HG02970 (cell line): ENCODE results near the gene LAMP1.
"Not testable (repeated sequence)": the region's sequence is repeated elsewhere in the genome, so short reads cannot be mapped to it uniquely, and the experiment has no call there.

Experiments
- ATAC-seq: cut with Tn5 transposase; IDR thresholded peaks from one replicate; pipeline ENCODE4 v1.9.1; 2021; ENCODE audit warnings: mild to moderate bottlenecking, moderate library complexity, moderate number of reproducible peaks; ENCODE audit not compliant: unreplicated experiment, low FRiP score

The LAMP1 gene

DNA sequence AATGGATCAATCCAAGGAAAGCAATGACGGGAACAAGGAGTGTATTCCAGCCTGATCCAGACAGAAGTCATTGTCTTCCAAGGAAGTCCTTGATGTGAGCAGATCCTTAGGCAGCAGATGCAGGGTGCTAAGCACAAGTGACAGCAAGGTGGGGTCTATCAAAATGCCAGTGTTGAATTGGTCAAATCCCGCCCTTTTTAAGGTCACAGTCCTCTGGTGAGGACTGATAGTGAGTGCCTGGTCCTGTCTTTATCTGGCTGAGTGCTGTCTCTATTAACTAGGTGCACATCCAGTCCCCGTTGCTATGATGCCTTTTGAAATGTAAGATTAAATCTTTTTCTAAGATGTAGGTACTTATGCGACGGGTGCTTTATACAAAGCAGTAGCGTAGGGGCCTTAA, 1.3 kb upstream of the LAMP1 start:
- no peak for ATAC-seq

DNA sequence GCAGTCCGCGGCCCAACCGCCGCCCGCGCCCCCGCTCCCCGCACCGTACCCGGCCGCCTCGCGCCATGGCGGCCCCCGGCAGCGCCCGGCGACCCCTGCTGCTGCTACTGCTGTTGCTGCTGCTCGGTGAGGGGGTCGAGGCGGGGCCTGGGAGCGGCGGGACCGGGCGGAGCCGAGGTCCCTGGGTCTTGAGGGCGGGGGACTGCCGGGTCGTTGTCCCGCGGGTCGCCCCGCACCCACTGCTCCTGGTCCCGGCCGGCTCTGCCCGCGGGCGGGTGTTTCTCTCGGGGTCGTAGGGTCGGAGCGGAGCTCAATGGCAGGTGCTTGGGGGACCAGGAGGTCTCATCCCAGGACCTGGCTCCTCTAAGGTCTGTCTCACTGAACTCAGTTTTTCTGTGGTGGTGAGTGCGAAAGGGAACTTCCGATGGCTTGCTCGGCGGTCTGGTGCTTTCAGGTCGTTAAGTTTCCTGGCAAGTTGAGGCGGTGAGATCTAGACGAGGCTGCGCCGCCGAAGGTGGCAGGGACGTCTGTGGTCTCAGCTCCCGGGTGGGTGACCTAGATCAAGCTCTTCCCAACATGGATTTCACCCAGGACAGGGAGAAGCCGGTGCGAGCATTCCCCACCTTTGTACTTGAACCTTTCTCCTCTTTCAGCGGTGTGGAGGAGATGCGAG, 467 bp downstream of the LAMP1 start:
- peak; percentile 30 for ATAC-seq

DNA sequence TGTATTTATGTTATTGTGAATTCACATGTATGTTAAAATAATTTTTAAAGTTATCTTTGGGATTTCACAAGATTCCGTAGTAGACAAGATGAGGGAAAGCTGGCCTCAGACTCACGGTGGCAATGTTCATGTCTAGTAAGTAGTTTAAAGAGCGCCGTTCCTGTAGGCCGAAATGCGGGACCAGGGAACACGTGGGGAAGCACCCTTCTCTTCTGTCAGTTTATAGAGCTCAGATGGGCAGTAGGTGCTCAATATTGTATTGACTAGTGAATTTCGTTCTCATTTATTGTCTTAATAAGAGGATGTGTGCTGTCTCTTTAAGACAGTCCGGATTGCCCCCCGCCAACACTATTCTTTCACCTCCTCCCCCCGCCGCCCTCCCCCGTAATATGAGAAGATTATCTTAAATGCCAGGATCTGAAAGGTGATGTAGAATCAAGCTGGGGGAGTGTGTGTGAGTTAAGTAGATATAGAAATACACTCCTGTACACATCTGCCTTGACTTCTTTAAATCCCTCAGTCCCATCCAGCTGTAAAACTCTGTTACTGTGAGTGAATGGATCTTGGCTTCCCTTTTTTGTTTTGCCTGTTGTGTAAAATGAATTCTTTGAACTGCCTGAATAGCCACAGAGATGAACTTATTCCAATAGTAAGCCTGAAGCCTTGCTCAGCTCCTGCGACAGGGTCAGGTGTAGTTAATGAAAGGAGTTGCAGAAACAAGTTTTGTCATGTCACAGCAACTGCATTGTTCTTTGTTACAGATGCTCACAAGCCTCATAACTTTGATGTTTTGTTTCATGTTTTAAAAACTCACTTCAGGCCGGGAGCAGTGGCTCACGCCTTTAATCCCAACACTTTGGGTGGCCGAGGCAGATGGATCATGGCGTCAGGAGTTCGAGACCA, 1.3 kb downstream of the LAMP1 start:
- no peak for ATAC-seq

DNA sequence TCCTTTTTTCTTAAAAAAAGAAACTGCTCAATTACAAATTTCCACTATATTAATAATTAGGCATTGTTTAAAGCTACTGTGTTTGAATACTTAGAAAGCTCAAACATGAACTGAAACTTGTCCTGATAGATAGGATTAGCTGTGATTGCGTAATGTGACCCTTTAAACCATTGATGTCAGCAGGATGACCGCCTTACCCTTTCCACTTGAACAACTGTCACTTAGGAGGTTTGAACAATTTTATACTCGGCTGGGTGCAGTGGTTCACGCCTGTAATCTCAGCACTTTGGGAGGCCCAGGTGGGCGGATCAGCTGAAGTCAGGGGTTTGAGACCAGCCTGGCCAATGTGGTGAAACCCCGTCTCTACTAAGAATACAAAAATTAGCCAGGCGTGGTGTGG, 2.9 kb downstream of the LAMP1 start:
- no peak for ATAC-seq

DNA sequence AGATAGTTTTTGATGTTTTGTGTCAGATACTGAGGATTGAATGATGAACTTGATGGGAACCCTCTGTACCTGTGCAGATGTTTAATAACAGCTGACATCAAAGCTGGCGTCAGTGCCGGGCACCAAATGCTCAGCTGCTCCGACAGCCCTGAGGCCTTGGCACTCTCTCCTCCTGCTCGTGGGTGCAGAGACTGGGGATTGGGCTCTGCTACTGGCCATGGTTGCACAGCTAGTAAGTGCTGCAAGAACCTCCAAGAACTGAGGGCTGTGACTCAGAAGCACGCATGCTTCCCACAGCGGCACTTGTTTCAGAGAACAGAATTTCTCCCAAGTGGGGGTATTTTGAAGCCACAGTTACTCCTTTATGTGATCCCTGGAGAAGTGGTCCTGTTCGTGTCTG, 5.9 kb downstream of the LAMP1 start:
- ATAC-seq = no peak

DNA sequence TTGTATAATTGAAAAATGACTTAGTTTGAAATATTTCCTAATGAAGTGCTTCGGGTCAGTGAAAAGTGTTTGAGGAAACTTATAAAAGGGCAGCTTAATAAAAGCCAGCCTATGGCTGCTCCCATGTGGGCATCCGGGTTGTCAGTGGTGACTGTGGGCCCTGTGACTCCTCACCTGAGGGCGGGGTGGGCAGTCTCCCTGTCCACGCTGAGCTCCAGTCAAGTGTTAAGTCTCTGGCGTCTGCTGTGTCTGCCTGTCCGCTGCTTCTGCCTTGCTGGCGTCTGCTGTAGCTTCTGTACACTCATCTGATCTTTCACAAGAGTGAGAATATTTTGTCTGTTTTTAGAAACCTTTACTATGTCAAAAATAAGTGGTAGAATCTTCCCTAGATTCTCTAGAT, 7.1 kb downstream of the LAMP1 start:
- ATAC-seq = no peak

DNA sequence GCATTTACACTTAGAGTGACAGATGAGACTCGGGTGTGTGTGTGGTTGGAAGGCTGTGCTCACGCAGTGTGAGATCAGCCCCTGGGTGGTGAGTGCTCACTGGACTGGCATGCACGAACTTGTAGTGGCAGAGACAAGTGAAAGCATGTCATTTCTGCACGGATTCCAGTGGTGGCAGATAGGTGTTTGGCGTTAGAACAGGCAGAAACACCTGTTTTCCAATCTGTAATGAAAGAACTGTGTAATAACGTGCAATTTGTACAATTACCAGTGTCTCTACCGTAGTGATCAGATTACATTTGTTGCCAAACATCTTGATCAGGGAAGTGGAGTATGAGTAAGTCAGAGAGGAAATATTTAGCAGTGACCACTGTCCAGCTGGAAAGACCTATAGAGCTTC, 8.2 kb downstream of the LAMP1 start:
- no peak for ATAC-seq

DNA sequence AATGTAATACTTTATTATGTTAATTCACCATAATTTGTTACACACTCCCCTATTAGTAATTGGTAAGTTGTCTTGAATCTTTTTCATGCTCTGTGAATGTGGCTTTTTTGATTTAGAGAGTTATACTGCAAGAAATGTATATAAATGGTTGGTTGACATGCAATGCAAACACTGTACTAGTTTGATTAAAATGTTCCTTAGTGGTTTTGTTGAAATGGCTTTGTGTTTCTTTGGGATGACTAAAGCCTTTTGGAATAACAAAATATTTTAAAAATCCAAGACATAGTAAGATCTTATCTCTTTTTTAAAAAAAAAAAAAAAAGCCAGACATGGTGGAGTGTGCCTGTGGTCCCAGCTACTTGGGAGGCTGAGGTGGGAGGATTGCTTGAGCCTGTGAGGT, 10.5 kb downstream of the LAMP1 start:
- no peak for ATAC-seq

DNA sequence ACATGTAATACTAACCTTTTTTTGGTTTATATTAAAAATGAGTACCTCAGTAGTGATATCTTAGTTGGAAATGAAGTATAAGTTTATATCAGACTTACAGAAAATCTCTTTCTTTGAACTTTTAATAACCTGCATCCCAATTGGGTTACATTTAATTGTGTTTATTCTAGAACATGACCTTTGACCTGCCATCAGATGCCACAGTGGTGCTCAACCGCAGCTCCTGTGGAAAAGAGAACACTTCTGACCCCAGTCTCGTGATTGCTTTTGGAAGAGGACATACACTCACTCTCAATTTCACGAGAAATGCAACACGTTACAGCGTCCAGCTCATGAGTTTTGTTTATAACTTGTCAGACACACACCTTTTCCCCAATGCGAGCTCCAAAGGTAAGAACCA, 12.4 kb downstream of the LAMP1 start:
- ATAC-seq = no peak

DNA sequence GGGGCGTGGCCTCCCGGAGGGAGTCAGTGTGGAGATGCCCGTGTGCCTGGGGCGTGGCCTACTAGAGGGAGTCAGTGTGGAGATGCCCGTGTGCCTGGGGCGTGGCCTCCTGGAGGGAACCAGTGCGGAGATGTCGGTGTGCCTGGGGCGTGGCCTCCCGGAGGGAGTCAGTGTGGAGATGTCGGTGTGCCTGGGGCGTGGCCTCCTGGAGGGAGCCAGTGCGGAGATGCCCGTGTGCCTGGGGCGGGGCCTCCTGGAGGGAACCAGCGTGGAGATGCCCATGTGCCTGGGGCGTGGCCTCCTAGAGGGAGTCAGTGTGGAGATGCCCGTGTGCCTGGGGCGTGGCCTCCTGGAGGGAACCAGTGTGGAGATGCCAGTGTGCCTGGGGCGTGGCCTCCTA, 17.1 kb downstream of the LAMP1 start:
- not testable (repeated sequence) for ATAC-seq

DNA sequence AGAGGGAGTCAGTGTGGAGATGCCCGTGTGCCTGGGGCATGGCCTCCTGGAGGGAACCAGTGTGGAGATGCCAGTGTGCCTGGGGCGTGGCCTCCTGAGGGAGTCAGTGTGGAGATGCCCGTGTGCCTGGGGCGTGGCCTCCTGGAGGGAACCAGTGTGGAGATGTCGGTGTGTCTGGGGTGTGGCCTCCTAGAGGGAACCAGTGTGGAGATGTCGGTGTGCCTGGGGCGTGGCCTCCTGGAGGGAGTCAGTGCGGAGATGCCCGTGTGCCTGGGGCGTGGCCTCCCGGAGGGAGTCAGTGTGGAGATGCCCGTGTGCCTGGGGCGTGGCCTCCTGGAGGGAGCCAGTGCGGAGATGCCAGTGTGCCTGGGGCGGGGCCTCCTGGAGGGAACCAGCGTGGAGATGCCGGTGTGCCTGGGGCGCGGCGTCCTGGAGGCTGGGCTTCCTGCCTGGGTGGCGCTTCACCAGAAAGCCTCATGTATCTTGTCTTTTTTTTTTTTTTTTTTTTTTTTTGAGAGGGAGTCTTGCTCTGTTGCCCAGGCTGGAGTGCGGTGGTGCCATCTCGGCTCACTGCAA, 17.9 kb downstream of the LAMP1 start:
- not testable (repeated sequence) for ATAC-seq

DNA sequence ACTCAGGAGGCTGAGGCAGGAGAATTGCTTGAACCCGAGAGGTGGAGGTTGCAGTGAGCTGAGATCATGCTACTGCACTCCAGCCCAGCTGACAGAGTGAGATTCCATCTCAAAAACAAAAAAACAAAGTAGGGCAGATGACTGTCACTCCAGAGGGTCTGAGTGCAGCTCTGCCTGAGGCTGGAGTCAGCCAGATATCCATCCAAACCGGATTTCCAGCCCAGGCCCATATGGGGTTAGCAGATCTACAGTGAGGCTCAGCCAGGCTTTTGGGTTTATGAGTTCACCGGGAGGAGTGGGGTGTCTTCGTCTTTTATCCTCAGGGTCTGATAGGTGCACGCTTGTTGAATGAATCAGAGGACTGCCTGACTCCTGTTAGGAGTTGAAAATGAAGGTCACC, 19.0 kb downstream of the LAMP1 start:
- no peak for ATAC-seq

DNA sequence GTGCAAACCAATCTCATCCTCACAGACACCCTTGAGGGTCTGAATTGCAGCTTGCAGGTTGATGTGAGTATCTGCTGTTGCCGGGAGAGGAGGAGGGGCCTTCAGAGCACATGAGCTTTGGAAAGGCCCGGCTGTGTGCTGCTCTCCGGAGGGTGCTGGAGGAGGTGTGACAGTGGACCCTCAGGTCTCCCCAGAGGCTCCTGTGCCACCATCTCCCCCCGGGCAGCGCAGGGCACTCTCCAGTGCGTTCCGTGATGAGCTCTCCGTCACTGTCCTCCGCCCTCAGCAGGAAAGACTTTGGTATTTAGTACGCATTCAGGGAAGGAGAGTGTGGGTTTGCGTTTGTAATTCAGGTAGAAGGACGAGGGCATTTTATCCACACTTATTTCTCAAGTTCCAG, 20.0 kb downstream of the LAMP1 start:
- ATAC-seq = no peak

DNA sequence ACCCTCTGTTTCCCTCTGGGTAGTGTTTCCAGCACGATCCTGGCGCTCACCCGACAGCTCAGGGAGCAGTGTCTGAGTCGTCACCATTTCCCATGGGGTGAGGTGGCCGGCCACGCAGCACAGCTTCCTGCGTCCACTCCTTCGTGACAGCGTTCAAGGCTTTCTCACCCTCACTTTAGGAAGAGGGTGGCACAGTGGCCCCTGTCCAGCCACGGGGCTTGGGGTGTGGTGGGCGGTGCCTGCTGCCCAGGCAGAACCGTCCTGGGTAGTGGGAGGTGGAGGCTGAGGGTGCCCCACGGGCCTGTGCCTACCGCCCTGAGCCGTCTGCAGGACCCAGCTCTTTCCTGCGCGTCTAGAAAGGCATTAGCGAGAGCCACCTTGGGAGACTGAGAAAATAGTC, 21.9 kb downstream of the LAMP1 start:
- no peak for ATAC-seq

DNA sequence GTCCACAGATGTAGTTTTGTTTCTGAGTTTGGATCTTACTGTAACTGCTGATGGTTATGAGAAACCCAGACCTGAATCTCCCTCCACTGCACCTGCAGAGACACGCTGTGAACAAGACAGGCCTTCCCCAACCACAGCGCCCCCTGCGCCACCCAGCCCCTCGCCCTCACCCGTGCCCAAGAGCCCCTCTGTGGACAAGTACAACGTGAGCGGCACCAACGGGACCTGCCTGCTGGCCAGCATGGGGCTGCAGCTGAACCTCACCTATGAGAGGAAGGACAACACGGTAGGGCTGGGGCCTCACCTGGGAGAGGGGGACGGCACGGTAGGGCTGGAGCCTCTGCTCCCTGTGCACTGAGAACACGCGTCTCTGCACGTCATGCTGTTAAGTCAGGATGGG, 22.3 kb downstream of the LAMP1 start:
- ATAC-seq = no peak

DNA sequence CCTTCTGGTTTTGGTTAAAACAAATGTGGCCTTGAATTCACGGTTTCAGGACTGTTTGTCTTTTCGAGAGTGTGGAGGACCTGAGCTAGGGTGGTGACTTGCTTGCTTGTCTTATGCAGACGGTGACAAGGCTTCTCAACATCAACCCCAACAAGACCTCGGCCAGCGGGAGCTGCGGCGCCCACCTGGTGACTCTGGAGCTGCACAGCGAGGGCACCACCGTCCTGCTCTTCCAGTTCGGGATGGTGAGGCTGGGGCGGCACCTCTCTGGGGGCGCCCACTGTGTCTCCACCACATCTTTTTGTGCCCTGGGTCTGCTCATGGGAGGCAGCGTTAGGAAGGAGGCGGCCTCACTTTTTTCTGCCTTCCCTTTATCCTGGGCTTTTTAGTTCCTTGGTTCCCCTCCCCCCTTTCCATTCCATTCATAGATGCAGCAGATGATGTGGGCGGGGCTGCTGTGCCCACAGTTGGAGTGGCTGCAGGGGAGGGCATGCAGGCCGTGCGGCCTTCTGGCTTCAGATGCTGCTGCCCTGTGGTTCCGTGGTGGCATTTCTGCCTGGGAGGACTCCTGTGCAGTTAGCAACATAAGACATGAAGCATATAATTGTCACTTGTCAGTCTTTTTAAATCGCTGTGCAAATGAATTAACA, 23.3 kb downstream of the LAMP1 start:
- no peak for ATAC-seq

DNA sequence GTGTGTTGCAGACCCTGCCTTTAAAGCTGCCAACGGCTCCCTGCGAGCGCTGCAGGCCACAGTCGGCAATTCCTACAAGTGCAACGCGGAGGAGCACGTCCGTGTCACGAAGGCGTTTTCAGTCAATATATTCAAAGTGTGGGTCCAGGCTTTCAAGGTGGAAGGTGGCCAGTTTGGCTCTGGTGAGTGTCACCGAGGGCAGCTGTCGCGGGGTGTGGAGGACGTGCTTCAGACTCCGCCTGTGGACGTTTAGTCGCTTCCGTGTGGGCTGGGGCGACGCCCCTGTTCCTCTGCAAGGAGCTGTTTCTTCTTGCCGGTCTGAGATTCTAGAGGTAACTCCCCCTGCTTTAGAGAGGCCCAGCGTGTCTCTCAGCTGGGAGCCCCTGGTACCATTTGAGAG, 24.5 kb downstream of the LAMP1 start:
- ATAC-seq = no peak

DNA sequence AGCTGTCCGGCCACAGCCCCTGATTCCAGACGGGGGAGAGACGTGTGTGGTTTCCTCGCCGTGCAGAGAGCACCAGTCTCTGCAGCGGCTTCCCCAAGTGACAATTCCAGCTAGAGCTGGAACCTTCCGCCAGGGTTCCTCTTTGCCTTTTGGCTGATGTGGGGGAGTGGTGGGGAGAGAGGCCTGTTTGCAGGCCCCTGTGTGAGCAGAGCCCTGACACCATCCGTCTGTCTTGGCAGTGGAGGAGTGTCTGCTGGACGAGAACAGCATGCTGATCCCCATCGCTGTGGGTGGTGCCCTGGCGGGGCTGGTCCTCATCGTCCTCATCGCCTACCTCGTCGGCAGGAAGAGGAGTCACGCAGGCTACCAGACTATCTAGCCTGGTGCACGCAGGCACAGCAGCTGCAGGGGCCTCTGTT, 25.0 kb downstream of the LAMP1 start:
- no peak for ATAC-seq

DNA sequence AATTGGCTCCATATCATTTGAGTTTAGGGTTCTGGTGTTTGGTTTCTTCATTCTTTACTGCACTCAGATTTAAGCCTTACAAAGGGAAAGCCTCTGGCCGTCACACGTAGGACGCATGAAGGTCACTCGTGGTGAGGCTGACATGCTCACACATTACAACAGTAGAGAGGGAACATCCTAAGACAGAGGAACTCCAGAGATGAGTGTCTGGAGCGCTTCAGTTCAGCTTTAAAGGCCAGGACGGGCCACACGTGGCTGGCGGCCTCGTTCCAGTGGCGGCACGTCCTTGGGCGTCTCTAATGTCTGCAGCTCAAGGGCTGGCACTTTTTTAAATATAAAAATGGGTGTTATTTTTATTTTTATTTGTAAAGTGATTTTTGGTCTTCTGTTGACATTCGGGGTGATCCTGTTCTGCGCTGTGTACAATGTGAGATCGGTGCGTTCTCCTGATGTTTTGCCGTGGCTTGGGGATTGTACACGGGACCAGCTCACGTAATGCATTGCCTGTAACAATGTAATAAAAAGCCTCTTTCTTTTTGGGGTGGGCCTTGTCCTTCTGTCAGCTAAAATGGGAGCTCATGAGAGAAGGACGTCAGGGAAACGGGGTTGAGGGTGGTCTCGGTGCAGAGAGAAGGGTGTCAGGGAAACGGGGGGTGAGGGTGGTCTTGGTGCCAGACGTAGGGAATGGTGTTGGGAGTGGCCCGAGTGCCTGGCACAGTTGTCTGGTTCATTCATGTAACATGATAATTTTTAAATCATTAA, 26.0 kb downstream of the LAMP1 start:
- ATAC-seq = no peak

DNA sequence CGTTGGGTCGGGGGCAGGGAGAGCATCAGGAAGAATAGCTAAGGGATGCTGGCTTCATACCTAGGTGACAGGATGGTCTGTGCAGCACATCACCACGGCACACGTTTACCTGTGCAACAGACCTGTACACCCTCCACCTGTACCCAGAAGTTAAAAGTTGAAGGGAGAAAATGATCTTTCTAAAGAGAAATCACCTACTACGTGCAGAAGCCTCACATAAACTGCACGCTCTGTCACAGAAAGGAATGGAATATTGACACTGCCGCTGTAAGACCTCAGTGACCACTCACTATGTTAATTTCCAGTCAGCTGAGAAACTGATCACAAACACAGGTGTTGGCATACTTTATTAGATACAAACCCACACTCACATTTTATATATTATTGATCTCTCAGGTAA, 26.8 kb downstream of the LAMP1 start:
- no peak for ATAC-seq
